Natural killer cell treated with Interleukin-12 subunit alpha and Interleukin-12 subunit beta and Interleukin-15 and Interleukin-18, amount 100 ng/mL, for 72 hours (primary cell): ENCODE data around the gene CRELD2. TPM values are rescaled to one million over a fixed set of nuclear protein-coding genes. Genes with fewer than 3 reads are reported as not detected.

Experiments
- total RNA-seq, 2 donors: library from RNA; stranded (reverse); gene quantifications; one replicate each; pipeline ENCODE4 v1.2.3, GENCODE V29; 2022

The CRELD2 gene
- total RNA-seq, 2 donors from 2014 or later, result 59.5 to 75.7 TPM

Other genes starting within 250 kb of the CRELD2 start
- gene BRD1, start 90.8 kb upstream of the CRELD2 start, total RNA-seq, result 10 to 100 TPM; 31.2 to 59.5 TPM
- gene ZBED4, start 64.8 kb upstream of the CRELD2 start, total RNA-seq, result 10 to 100 TPM; 18.3 to 30.7 TPM
- 10 to 100 TPM; 19.3 to 22.9 TPM for gene ALG12, start 196 bp upstream of the CRELD2 start, total RNA-seq
- 100 to 1,000 TPM in 1 of 2 donors, 10 to 100 TPM in 1; 78.5 to 115 TPM for gene PIM3, start 42.1 kb downstream of the CRELD2 start, total RNA-seq
- not detected for gene IL17REL, start 94.1 kb downstream of the CRELD2 start, total RNA-seq
- not detected for gene TTLL8, start 139.7 kb downstream of the CRELD2 start, total RNA-seq
- gene MLC1, start 166.8 kb downstream of the CRELD2 start, total RNA-seq, result 10 to 100 TPM in 1 of 2 donors, 1 to 10 TPM in 1; 4.5 to 14.8 TPM
- gene MOV10L1, start 171.4 kb downstream of the CRELD2 start, total RNA-seq, result not detected